DMS 273 (cell line): ENCODE measurements around the gene RNU4-1.

ENCODE experiments used
- DNase-seq: peaks from one replicate; lab custom pipeline; 2025; ENCODE audit not compliant: unreplicated experiment; lab: John Stamatoyannopoulos, UW

Gene RNU4-1

DNA sequence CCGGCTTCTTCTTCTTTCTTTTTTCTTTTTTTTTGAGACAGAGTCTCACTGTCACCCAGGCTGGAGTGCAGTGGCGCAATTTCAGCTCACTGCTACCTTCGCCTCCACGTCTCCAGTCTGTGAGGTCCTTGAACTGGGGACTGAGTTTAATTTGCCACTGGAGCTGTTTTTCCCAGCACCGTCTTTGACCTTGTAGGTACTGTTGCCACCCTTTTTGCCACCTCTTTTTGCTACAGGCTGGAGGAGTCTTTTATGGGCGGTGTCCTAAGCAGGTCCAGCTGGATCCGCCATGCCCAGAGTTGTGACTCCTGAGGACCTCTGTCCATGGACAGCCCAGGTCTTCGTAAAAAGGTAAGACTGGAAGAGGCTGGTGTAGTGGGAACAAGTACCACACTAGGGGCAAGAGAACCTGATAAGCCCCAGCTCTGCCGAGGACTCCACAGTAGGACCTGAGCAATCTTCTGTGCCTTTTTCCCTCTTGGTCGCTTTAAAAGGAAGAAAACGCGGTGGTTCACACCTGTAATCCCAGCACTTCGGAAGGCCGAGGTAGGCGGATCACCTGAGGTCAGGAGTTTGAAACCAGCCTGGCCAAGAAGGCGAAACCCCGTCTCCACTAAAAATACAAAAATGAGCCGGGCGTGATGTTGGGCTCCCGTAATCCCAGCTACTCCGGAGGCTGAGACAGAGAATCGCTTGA, 2.3 kb downstream of the RNU4-1 start:
- no peak for DNase-seq

DNA sequence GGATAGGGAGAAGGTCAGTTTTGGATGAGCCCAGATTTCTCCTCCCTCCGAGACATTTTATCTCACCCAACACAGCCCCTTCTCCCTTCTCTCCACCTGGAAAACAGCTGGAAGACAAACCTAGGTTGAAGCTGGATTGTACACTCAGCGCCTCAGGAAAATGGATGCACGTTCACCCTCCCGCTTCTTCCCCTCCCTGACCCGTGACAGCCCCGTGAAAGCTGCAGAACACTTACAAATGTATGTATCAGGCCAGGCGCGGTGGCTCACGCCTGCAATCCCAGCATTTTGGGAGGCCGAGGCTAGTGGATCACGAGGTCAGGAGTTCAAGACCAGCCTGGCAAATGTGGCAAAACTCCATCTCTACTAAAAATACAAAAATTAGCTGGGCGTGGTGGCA, 5.5 kb downstream of the RNU4-1 start:
- DNase-seq, result no peak

DNA sequence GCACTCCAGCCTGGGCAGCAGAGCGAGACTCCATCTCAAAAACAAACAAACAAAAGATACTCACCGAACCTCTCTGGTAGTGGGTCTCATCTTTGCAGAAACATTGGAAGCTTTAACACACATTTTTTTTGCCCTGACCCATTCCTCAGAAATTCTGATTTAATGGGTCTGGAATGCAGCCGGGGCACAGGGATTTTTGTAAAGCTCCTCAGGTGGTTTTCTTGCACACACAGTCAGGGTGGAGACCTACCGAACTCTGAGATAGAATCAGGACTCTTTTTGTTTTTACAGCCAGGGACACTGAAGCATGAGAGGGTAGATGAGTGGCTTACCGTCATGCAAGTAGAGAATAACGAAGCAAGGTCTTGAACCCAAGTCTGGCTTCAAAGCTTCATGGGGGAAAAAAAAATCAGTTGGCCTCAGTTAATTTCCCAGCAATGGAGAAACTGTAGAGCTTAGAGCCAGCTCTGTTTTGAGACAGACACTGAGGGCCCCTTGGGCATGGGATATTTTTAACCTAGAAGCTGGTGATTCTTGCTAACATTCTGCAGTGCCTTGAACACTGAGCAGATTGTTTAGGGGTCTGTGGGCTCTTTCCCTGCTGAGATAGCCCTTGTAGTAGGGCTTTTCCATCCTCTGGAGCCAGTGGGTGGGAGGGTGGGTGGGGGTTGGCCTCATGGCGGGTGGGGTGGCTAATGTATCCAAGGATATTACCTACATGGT, 6.1 kb downstream of the RNU4-1 start:
- DNase-seq, result no peak

DNA sequence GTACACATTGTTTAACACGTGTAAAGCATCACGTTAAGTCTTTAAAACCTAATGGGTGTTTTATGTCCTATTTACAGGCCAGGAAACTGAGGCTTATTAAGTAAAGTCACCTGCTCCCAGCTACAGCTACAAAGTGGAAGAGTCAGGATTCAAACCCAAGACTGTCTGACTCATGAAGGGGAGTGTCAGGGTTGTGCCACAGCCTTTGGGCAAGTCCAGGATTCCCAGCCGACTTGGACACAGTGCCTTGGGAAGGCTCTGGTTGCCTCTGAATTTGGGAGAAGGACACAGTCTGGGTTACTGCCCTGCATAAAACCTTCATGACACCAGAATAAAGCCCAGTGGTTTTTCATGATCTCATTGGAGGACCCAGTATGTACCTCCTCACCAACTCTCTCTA, 8.7 kb downstream of the RNU4-1 start:
- no peak for DNase-seq

DNA sequence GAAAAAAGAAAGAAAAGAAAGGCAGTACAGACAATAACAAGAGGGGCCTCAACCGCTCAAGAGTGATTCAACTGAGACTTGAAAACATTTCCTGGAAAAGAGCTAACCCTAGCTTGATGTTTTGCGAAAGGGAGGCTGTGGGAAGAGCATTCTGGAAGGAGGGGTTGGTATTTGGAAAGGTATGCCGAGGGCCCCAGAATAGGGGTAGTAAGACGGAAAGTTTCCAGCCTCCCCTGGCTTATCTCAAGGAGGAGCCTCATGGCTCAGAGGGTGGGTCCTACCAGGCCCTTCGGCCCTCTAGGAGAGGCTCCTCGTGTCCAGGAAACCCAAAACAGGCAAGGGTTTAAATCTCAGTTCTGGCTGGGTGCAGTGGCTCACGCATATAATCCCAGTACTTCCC, 9.7 kb downstream of the RNU4-1 start:
- no peak for DNase-seq

DNA sequence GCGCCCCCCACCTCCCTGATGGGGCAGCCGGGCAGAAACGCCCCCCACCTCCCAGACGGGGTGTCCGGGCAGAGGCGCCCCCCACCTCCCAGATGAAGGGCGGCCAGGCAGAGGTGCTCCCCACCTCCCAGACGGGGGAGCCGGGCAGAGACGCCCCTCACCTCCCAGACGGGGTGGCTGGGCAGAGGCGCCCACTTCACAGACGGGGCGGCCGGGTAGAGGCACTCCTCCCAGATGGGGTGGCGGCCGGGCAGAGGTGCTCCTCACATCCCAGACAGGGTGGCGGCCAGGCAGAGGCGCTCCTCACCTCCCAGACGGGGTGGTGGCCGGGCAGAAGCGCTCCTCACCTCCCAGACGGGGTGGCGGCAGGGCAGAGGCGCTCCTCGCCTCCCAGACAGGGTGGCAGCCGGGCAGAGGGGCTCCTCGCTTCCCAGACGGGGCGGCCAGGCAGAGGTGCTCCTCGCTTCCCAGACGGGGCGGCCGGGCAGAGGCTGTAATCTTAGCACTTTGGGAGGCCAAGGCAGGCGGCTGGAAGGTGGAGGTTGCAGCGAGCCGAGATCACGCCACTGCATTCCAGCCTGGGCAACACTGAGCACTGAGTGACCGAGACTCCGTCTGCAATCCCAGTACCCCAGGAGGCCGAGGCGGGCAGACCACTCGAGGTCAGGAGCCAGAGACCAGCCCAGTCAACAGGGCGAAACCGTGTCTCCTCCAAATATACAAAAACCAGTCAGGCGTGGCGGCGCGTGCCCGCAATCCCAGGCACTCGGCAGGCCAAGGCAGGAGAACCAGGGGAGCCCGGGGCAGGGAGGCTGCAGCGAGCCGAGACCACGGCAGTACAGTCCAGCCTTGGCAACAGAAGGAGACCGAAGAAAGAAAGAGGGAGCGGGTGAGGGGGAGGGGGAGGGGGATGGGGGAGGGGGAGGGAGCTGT, 14.6 kb downstream of the RNU4-1 start:
- DNase-seq, result no peak

DNA sequence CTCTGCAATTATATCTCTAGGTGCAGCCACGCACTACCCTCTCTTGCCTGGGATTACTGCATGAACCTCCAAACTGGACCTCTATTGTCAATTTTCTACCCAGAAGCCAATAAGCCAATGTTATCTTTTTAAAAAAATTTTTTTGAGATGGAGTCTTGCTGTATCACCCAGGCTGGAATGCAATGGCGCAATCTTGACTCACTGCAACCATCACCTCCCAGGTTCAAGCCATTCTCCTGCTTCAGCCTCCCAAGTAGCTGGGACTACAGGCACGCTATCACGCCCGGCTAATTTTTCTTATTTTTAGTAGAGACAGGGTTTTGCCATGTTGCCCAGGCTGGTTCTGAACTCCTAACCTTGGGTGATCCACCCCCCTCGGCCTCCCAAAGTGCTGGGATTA, 16.3 kb downstream of the RNU4-1 start:
- no peak for DNase-seq

DNA sequence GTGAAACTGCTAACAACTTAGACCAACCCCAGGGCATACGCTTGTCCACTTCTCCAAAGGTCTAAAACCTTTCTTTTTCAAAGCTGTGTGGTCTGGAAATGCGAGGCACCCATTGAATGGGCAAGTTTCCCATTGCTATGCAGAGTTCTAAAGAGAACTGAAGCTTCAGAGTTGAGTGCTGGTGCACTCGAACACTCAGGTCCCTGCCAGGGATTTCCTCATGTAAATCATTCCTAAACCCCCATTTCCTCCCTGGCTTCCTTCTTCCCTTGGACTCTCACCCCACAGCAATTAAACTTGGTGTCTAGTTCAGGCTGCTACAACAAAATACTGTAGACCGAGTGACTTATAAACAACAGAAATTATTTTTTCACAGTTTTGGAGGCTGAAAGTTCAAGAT, 25.3 kb downstream of the RNU4-1 start:
- no peak for DNase-seq

DNA sequence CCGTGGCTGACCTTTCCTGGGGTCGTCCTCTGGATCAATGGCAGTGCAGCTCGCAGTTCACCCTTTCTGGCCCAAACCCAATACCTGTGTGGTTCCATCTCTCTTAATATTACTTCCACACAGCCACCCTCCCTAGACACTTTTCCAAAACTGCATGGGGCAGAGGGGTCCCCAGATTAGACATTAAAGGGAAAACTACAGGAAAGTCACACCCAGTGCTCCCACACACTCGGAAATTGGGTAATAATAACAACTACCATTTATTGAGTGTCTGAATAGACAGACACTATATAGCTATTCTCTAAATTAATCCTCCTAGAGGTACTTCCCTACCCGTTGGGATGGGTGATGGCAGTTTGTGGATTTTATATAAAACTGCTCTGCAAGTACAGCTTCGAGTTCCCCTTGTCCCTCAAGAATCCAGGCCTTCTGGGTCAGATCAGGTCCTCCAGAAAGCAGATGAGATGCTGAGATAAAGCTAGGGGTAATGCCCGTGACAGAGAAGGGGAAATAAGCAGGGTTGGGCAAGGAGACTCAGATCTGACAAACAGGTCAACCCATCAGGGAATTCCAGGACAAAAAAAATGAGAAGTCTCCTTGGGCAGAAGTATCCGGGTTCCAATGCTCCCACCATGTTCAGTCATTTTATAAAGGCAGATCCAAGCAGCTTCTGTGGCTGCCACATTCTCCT, 26.7 kb downstream of the RNU4-1 start:
- DNase-seq, result no peak

DNA sequence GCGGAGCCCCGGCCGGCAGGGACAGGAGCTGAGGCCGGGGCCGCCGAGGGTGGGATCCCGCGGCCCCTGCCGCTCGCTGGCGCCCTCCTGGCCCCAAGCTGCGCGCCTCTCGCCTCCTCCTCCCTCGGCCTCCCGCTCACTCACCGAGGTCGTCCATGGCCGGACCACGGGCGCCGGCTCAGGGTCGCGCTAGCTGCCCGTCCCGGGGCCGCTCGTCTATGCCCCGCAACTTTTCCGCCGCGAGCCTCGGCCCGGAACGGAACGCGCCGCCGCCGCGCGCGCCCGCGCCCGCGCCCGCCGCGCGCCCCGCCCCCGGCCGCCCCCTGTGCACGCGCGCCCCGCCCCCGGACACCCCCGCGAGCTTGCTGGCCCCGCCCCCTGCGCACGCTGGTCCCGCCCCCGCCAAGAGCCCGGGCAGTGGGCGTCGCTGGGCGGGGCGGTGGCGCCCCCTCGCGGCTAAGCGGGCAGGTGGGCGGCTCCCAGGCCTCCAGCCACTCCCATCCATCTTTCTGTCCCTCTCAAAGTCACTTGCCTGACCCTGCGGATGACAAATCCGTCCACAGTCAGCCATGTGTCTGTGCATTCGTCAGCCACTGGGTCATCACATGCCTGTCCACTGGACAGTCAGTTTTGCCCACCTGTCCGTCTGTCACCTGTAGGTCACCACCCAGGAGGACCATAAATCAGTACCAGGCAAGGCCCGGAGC, 27.4 kb downstream of the RNU4-1 start, which contains the start of gene PXN:
Gene PXN, minus strand, starts transcription at position 258 of the 707 bp plus-strand sequence. Its CDS starts 101 bp downstream, at position 157.
- peak; percentile 85 for DNase-seq

DNA sequence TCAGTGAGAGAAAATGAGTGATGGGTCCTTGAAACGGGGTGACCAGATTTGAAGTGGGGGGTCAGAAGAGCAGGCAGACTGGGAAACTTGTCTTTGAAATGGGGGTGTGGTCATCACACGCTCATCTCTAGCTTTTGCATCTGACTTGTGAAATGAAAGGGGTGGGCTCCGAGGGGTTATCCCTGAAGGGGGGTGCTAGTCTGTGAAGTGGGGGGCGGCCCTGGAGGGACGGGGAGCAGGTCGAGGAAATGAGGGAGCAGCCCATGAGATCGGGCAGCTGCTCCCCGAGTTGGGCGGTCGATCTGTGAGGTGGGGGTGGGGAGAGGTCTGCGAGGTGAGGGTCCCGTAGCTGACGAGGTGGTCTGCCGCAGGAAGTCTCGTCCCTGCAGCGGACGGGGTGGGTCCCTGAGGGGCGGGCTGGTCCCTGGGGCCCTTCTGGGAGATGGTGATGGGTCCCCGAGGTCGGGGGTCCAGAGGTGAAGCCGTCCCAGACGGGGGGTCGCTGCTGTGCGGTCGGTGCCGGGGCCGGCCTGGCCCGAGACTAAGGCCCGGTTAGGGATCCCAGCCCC, 28.0 kb downstream of the RNU4-1 start:
- DNase-seq, result no peak

DNA sequence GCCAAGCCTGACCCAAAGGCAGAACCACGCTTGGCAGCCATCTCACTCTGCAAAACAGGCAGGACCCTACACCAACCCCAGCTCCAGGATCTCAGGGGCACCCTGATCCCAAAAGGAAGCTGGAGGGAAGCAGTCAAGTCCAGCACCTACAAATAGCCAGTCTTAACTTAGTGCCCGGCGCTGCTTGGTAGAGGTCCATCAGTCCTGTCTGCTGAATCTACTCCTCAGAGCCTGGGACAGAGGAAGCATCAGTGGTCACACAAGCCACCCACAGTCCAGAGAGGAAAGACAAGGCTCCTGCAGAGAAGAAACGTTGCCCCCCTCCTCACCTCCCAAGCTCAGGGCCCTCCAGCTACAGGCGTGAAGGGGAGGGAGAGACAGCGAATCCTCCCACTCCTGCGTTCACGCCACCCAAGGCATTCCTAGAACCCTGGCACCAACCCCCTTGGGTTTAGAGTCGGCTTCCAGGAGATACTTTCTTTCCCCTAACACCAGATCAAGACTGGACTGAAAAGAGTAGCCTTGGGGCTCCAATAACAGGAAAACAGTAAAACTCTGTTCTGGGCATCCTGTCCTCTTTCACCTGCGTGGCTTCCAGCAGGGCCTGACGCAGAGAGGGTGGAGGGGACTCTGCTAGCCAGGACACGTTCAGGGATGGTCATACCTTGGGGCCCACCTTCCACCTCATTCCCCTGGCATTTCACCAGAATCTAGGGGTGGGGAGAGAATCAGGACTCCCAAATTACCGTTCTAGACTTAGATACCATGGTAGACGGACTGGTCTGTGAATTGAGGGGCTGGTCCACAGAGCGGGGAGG, 28.7 kb downstream of the RNU4-1 start:
- DNase-seq, result no peak

DNA sequence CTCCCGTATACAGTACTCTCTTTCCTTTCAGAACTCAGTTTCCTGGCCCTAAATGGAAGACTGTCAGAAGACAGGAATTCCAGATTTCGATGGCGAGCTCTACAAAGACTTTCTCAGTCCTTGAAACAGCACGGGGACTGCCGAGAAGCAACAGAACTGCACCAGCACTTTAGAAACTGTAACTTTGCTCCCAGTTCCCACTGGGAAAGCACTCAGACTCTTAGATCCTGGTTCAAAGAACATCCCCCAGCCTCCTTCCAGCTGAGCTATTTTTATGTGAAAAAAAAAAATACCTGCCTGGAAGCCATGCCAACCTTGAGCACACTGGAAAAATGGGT, 29.3 kb downstream of the RNU4-1 start:
- no peak for DNase-seq

DNA sequence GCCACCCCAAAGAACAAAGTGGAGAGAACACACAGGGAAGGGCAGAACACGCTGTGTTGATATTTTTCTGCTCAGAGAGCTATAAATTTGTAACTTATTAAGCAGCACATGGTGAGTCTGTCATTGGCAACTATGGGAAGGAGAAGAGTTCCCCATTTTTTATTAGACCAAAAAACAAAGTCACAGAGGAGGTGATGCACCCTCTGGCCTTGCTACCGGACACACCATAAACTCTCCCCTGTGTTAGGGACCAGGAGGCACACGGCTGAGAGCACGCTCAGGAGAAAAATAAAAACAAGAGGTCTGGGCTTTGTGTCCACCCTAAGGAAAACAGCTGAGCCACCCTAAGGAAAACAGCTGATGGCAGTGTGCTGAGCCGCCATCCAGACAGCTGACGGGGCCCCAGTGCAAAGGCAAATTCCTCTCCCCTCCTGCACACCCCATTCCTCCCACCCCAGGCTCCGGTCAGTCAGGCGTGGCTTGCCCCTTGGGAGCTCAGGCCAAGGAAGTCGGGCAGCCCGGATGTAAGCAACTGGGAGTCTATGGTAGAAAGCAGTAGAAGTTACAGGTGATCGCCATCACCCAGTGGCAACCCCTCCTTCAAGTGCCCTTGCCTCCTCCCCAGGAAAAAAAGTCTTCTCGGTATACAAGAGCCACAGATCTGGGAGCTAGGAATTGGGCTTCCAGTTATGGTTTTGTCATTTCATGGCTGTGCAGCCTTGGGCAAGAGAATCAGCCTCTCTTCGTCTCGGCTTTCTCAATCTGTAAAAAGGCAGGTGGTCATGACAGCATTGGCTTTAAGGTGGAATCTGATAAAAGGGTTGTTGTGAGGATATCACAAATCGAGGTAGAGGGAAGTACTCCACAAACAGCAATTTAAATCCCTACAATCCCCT, 29.9 kb downstream of the RNU4-1 start:
- DNase-seq, result no peak

DNA sequence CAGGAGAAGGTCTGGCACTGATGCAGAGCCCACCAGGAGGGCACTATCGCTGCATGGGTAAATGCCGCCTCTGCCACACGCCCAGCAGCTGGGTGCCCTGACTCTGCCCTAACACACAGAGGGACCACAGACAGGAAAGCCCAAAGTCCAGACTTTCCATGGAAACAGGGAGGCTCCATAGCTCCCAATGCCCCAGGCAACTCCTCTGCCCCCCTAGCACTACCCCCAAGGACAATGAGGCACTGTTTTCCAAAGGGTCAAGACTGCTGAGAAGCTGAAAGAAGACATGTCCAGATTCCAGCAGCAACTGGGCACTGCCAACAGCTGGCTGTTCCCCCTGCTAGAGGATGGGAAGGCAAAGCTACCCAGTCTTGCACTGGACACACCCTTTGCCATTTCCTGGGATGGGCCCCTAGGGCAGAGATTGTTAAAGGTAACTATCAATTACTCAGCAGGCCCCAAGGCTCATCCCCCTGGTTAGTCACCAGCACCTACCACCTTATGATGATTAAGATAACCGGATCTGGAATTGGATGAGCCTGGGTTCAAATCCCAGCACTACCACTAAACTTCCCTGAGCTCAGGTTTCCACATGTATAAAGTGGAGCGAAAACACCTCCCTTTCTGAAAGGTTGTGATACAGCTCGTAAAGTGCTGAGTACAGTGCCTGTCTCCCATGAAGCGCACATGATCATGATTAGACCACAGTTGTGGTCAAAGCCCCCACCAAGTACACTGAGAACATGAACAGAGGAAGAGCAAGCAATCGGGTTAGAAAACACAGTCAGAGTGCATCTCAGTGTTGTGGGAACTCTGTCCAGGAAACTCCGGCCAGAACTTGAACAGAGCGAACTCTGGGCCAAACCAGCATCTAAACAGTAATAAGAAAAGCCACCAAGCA, 30.8 kb downstream of the RNU4-1 start:
- DNase-seq, result no peak

DNA sequence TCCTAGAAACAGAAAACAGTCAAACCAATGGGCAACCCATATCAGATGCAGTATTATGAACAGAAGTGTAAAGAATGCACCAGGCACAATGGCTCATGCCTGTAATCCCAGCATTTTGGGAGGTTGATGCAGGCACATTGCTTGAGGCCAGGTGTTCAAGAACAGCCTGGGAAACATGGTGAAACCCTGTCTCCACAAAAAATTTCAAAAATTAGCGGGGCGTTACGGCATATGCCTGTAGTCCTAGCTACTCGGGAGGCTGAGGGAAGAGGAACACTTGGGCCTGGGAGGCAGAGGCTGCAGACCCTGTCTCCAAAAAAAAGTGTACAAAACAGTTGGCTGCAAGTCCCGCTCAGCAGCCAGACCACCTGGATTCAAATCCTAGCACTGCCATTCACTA, 32.4 kb downstream of the RNU4-1 start:
- no peak for DNase-seq
